SU-DHL-6 (cell line): Measurements from ENCODE around the gene SLC12A7.
A peak's percentile ranks its signal among the peaks of the same experiment; 100 is the strongest.

Source experiments
- H2AFZ ChIP-seq: fragments of 200-600 bp; sonication (generic); 2 replicates; pipeline ENCODE4 v1.6.1; 2014; ENCODE audit warnings: low read depth, mild to moderate bottlenecking, moderate library complexity, mixed read lengths, antibody characterized with exemption, low read length; ENCODE audit not compliant: severe bottlenecking
- H3F3A ChIP-seq: fragments of 200-600 bp; shearing (Covaris generic); 2 replicates; pipeline ENCODE4 v1.6.0; 2016; ENCODE audit warnings: antibody characterized with exemption, mild to moderate bottlenecking; ENCODE audit not compliant: insufficient read depth
- H3K27ac ChIP-seq: fragments of 200-600 bp; sonication (generic); 2 replicates; pipeline ENCODE4 v1.5.1; 2016; ENCODE audit warnings: low read depth, mild to moderate bottlenecking, low read length, moderate library complexity, mixed read lengths
- H3K27me3 ChIP-seq: fragments of 200-600 bp; sonication (generic), shearing (Covaris generic); 2 replicates; pipeline ENCODE4 v1.6.0; 2014; ENCODE audit warnings: mild to moderate bottlenecking, low read length
- H3K36me3 ChIP-seq: fragments of 200-600 bp; sonication (generic); 2 replicates; pipeline ENCODE4 v1.6.1; 2014; ENCODE audit warnings: mild to moderate bottlenecking, low read length, mixed read lengths
- H3K4me2 ChIP-seq: fragments of 300-600, 200-600 bp; shearing (Covaris generic), sonication (generic); 2 replicates; pipeline ENCODE4 v1.6.0; 2014; ENCODE audit warnings: low read length, low read depth, mild to moderate bottlenecking; ENCODE audit not compliant: poor library complexity, severe bottlenecking
- H3K4me3 ChIP-seq: fragments of 200-600 bp; sonication (generic); 2 replicates; pipeline ENCODE4 v1.5.1; 2014; ENCODE audit warnings: antibody characterized with exemption, low read length, mild to moderate bottlenecking, mixed read lengths; ENCODE audit not compliant: insufficient read depth, poor library complexity, severe bottlenecking
- H3K79me2 ChIP-seq: fragments of 200-600 bp; sonication (generic); 2 replicates; pipeline ENCODE4 v1.6.1; 2014; ENCODE audit warnings: mild to moderate bottlenecking, low read length, moderate library complexity; ENCODE audit not compliant: insufficient read depth
- H3K9ac ChIP-seq: fragments of 200-600 bp; sonication (generic); 2 replicates; pipeline ENCODE4 v1.7.0; 2014; ENCODE audit warnings: mild to moderate bottlenecking, low read length
- H3K9me2 ChIP-seq: fragments of 200-600 bp; sonication (generic); replicated peaks from 2 replicates; pipeline ENCODE4 v1.6.1; 2014; ENCODE audit warnings: low read length; ENCODE audit not compliant: insufficient read depth
- H3K9me3 ChIP-seq: fragments of 200-600 bp; sonication (generic); 2 replicates; pipeline ENCODE4 v1.6.1; 2014; ENCODE audit warnings: low read length, mixed read lengths; ENCODE audit not compliant: insufficient read depth
- H4K20me1 ChIP-seq: fragments of 200-600 bp; sonication (generic); 2 replicates; pipeline ENCODE4 v1.6.1; 2014; ENCODE audit warnings: low read depth, mild to moderate bottlenecking, antibody characterized with exemption, low read length, moderate library complexity, mixed read lengths
- CTCF ChIP-seq: fragments of 200-600 bp; sonication (generic); IDR thresholded peaks from one replicate; pipeline ENCODE4 v1.5.1; 2017; ENCODE audit warnings: antibody characterized with exemption, mild to moderate bottlenecking, low read length, moderate library complexity; ENCODE audit not compliant: insufficient read depth, poor library complexity, severe bottlenecking
- EZH2phosphoT487 ChIP-seq: fragments of 200-600 bp; sonication (generic), shearing (Covaris generic); conservative IDR thresholded peaks from 2 replicates; pipeline ENCODE4 v1.6.1; 2018; ENCODE audit warnings: mild to moderate bottlenecking, antibody characterized with exemption, low read length, moderate library complexity, mixed read lengths

The SLC12A7 gene

GRCh38 chr5:1140171-1140817 lies 28.4 kb upstream of the SLC12A7 start:
- H3K36me3 ChIP-seq, result no peaks in the 10 kb centered on the region
- no peak overlapping the region for H3K27ac ChIP-seq
- no peaks in the 10 kb centered on the region for H3K9me3 ChIP-seq
- no peak overlapping the region for H2AFZ ChIP-seq
- H3K79me2 ChIP-seq, result no peaks in the 10 kb centered on the region
- no peak overlapping the region for H3K9ac ChIP-seq
- TF ChIP-seq EZH2phosphoT487, result no peak
- peak; percentile 93 for TF ChIP-seq CTCF
- no peaks in the 10 kb centered on the region for H4K20me1 ChIP-seq
- no peak overlapping the region for H3K4me3 ChIP-seq
- H3K9me2 ChIP-seq, result no peaks in the 10 kb centered on the region
- no peak overlapping the region for H3K4me2 ChIP-seq
- no peaks in the 10 kb centered on the region for H3K27me3 ChIP-seq
- H3F3A ChIP-seq, result no peaks in the 10 kb centered on the region

GRCh38 chr5:1139331-1140170 lies 27.7 kb upstream of the SLC12A7 start:
- H3F3A ChIP-seq, result no peaks in the 10 kb centered on the region
- no peaks in the 10 kb centered on the region for H3K9me2 ChIP-seq
- H2AFZ ChIP-seq, result no peak overlapping the region
- no peak overlapping the region for H3K27ac ChIP-seq
- no peaks in the 10 kb centered on the region for H3K27me3 ChIP-seq
- H4K20me1 ChIP-seq, result no peaks in the 10 kb centered on the region
- H3K4me2 ChIP-seq, result no peak overlapping the region
- TF ChIP-seq EZH2phosphoT487, result no peak
- H3K9me3 ChIP-seq, result no peaks in the 10 kb centered on the region
- no peak overlapping the region for H3K4me3 ChIP-seq
- H3K36me3 ChIP-seq, result no peaks in the 10 kb centered on the region
- no peaks in the 10 kb centered on the region for H3K79me2 ChIP-seq
- no peak overlapping the region for H3K9ac ChIP-seq

- TF ChIP-seq CTCF (no peak), EZH2phosphoT487 (no peak)
- H3F3A ChIP-seq, result no peaks in the 10 kb centered on the region
- no peaks in the 10 kb centered on the region for H3K36me3 ChIP-seq
- H4K20me1 ChIP-seq, result no peaks in the 10 kb centered on the region
- H3K27ac ChIP-seq, result no peak overlapping the region
- no peak overlapping the region for H3K4me2 ChIP-seq
- no peaks in the 10 kb centered on the region for H3K27me3 ChIP-seq
- H3K4me3 ChIP-seq, result no peak overlapping the region
- H2AFZ ChIP-seq, result no peak overlapping the region
- H3K9me2 ChIP-seq, result no peaks in the 10 kb centered on the region
- no peak overlapping the region for H3K9ac ChIP-seq
- no peaks in the 10 kb centered on the region for H3K79me2 ChIP-seq
- no peaks in the 10 kb centered on the region for H3K9me3 ChIP-seq
Observed at GRCh38 chr5:1138445-1139245, 26.8 kb upstream of the SLC12A7 start.
